UCSD-AML1 (cell line): Measurements from ENCODE around the gene DIRAS1.
"Not testable (repeated sequence)": the region's sequence is repeated elsewhere in the genome, so short reads cannot be mapped to it uniquely, and the experiment has no call there.

Experiments
- DNase-seq: peaks from one replicate; lab custom pipeline; 2025; ENCODE audit not compliant: unreplicated experiment; lab: John Stamatoyannopoulos, UW

DIRAS1 gene

GRCh38 chr19:2714102-2714501, 7.1 kb downstream of the DIRAS1 start:
- DNase-seq: not testable (repeated sequence)

DNA sequence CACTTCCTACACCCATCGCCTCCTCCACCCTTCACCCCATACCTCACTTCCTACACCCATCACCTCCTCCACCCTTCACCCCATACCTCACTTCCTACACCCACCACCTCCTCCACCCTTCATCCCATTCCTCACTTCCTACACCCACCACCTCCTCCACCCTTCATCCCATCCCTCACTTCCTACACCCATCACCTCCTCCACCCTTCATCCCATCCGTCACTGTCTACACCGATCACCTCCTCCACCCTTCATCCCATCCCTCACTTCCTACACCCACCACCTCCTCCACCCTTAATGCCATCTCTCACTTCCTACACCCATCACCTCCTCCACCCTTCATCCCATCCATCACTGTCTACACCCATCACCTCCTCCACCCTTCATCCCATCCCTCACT, 8.0 kb downstream of the DIRAS1 start:
- DNase-seq: not testable (repeated sequence)

DNA sequence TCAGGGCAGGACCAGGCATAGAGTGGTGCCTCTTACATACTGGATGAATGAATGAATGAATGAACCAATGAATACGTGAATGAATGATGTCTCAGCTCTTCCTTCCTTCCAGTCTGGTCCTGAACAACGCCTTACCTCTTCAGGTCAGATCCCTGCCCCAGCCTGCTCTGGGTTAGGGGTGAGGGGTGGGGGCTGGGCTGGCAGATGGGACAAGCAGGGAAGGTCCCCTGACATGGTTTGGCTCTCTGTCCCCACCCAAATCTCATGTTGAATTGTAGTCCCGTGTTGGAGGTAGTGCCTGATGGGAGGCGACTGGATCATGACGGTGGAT, 9.3 kb downstream of the DIRAS1 start:
- no peak for DNase-seq

DNA sequence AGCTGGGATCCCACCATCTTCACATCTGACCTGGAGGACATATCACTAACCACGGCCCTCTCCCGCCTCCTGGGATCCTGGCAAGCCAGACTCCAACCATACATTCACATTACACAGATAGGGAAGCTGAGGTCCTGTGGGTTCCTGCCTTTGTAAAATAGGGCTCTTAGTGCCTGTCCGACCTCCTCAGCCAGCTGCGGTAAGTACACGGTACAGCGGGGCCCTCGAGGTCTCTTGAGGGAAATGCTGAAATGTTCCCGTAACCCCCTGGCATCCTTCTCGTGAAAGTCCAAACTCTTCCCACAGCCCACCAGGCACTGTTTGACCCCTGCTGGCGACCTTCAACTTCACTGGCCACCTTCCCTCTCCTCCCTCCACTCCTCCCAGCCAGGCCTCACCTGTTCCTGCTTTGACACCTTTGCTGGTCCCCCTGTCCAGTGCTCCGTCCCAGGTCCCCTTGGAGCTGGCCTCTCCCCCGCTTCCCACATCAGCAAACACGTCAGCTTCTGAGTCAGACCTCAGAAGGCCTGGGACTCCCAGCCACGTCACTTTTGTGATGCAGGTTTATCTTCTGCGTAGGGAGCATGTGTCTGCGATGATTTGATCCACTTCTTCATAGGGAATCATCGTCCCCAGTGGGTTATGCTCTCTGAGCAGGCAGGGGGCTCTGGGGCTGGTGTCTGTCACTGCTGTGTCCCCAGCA, 9.8 kb downstream of the DIRAS1 start:
- DNase-seq: no peak

- no peak for DNase-seq
Measured at GRCh38 chr19:2706251-2706650, 14.9 kb downstream of the DIRAS1 start.

GRCh38 chr19:2703691-2704216, 17.4 kb downstream of the DIRAS1 start:
- DNase-seq: no peak

GRCh38 chr19:2703077-2703437, 18.1 kb downstream of the DIRAS1 start:
- DNase-seq: no peak

GRCh38 chr19:2702170-2703076, 18.7 kb downstream of the DIRAS1 start, which contains the start of gene GNG7:
Gene GNG7, minus strand, starts transcription at chr19:2702694. Its CDS starts 182,006 bp downstream, at chr19:2520688.
- peak; percentile 96 for DNase-seq

- DNase-seq: no peak
Measured at GRCh38 chr19:2701361-2702169, 19.6 kb downstream of the DIRAS1 start.

- no peak for DNase-seq
Measured at GRCh38 chr19:2700660-2701360, 20.4 kb downstream of the DIRAS1 start.

- no peak for DNase-seq
Measured at GRCh38 chr19:2699413-2700140, 21.6 kb downstream of the DIRAS1 start.

- DNase-seq: no peak
Measured at GRCh38 chr19:2694196-2694595, 27.0 kb downstream of the DIRAS1 start.

GRCh38 chr19:2693492-2694160, 27.5 kb downstream of the DIRAS1 start:
- no peak for DNase-seq

DNA sequence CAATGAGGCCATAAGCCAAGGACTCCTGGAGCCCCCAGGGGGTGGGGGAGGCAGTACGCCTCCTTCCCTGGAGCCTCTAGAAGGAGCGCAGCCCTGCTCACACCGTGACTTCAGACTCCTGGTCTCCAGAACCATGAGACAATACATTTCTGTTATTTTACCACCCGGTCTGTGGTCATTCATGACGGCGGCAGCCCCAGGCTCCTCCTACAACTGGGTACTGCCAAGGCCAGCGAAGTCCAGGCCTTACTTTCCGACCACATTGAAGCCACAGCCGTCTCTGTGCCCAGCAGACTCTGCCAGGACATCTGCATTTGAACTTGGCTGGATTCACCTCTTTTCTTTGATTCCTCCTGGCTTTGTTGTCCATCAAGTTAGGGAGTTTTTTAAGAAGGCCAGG, 29.2 kb downstream of the DIRAS1 start:
- DNase-seq: no peak

- DNase-seq: no peak
Measured at GRCh38 chr19:2690856-2691255, 30.3 kb downstream of the DIRAS1 start.

DNA sequence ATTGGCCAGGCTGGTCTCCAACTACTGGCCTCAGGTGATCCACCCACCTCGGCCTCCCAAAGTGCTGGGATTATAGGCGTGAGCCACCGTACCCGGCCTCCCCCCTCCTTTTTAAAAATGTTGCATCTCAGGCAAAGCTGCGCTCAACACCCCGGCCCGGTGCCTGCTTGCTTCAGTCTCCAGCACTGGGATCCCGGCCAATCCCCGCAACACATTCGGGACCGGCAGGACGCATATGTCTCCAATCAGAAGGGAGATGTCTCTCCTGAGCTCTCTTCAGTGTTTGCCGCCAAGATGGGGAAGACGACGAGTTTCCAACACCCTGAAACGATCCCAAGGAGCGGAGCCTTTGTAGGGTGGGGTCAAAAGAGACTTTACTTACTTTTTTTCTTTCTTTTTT, 34.8 kb downstream of the DIRAS1 start:
- DNase-seq: no peak

GRCh38 chr19:2685204-2685704, 35.9 kb downstream of the DIRAS1 start:
- no peak for DNase-seq

- DNase-seq: no peak
Measured at GRCh38 chr19:2683430-2684003, 37.7 kb downstream of the DIRAS1 start.

DNA sequence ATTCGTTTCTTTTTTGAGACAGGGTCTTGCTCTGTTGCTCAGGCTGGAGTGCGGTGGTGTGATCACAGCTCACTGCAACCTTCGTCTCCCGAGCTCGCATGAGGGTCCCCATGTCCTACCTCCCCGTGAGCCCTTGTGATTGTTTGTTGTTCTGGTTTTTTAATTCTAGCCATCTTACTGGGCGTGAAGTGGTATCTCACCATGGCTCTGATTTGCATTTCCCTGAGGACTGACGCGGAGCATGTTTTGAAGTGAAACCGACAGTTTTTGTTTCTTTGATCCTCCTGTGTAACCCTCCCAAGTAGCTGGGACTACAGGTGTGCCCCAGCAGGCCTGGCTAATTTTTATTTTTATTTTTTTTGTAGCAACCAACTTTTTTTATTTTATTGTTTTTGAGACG, 40.4 kb downstream of the DIRAS1 start:
- no peak for DNase-seq
